Adrenal gland (tissue), 5 donors: ENCODE measurements around the gene KPNA1.

Experiments
- CTCF ChIP-seq, 6 experiments: fragments of 450-650 bp in 4 of 6; fragments of 200-600 bp in 2 of 6; sonication (generic) in 1 of 6; IDR thresholded peaks; 1 replicate in 5 of 6; 2 replicates in 1 of 6; pipeline versions ENCODE4 v1.5.1 to v1.8.0; 2016 to 2021; ENCODE audit warnings: antibody characterized with exemption in 6 of 6, mild to moderate bottlenecking in 2 of 6, moderate library complexity in 1 of 6
- POLR2A ChIP-seq, 2 donors: fragments of 450-650 bp; IDR thresholded peaks; one replicate each; pipeline ENCODE4 v1.6.1; 2017; ENCODE audit warnings: antibody characterized with exemption in 2 of 2, mild to moderate bottlenecking in 2 of 2, moderate library complexity in 1 of 2
- donor health status: DM: no; HTN: no; CAD: no.

GRCh38 chr3:122520861-122521260 lies 6.1 kb upstream of the KPNA1 start:
- TF ChIP-seq CTCF (IDR thresholded peaks at IDR 0.05) (no peak), POLR2A (IDR thresholded peaks at IDR 0.05) (no peak)
